ENCODE data around the gene GPAT2. TPM values are rescaled to one million over a fixed set of nuclear protein-coding genes. Genes with fewer than 3 reads are reported as not detected.

GPAT2 gene
- total RNA-seq, 1 donor from 2014 or later: not detected

Other genes starting within 250 kb of the GPAT2 start
- gene ANKRD36C, start 43.1 kb downstream of the GPAT2 start, total RNA-seq: 29.9 to 50.8 TPM (median 33.8 TPM) in 3 replicates
- 0.07 TPM in 1 of 3 replicates, not detected in the others for gene ADRA2B, start 81.7 kb upstream of the GPAT2 start, total RNA-seq
- not detected in 3 replicates for gene ASTL, start 103.6 kb upstream of the GPAT2 start, total RNA-seq
- 0.31 to 1.3 TPM (median 1.1 TPM) in 3 replicates for gene DUSP2, start 110.5 kb upstream of the GPAT2 start, total RNA-seq
- 61.0 to 81.8 TPM (median 66.1 TPM) in 3 replicates for gene STARD7, start 173.9 kb upstream of the GPAT2 start, total RNA-seq
- 43.9 to 54.4 TPM (median 52.5 TPM) in 3 replicates for gene TMEM127, start 231.1 kb upstream of the GPAT2 start, total RNA-seq
- 37.5 to 46.9 TPM (median 39.7 TPM) in 3 replicates for gene CIAO1, start 231.3 kb upstream of the GPAT2 start, total RNA-seq